GM18507 (cell line): ENCODE data around the gene TFCP2L1.

Experiments
- DNase-seq: peaks from one replicate; pipeline ENCODE4 v3.0.0; 2011; ENCODE audit warnings: low read depth; ENCODE audit not compliant: insufficient read length; ENCODE audit errors: extremely low spot score
- FAIRE-seq: peaks from 2 replicates; lab custom pipeline; 2011; peaks lifted over from hg19 to GRCh38; lab: Jason Lieb, UNC

The TFCP2L1 gene

DNA sequence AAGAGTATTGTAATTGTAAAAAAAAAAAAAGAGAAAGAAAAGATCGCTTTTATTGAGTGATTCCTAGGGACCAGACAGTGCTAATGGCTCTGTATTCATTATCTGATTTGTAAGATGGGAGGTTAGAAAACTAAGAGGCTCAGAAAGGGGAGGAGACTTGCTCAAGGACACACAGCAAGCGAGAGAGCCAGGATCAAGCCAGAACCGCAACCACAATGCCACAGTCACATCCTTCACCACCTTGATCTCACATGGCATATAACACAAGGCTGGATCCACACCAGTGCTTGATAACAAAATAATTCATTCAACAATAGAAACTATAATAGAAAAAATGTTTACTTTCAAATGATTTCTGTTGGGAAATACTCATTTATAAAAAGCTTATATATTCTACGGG lies 37.5 kb downstream of the TFCP2L1 start:
- DNase-seq (no peak), FAIRE-seq (no peak)

DNA sequence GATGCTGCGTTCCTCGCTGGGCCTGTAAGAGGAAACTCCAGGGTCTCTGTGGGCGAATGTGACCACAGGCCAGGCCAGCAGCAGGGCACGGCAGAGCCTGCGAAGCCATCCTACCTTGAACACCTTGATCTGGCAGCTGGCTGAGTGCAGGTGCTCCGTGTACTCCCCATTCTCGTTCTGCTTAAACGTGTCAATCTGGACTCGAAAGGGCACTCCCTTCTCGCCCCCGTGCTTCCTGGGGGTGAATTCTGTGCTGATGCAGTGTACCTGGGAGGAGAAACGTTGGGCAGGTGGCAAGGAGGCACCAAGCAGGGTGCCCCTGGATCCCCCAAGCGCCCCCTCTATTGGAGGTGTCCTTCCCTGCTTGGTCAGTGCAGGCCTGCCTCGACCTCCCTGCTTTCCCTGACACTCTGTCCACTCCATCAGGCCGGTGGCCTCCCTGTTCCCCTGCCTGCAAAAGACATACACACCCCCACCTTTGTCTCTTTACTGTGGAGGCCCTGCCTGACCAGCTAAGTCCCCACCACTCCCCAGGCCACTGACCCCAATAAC lies 38.2 kb downstream of the TFCP2L1 start:
- DNase-seq (no peak), FAIRE-seq (no peak)

DNA sequence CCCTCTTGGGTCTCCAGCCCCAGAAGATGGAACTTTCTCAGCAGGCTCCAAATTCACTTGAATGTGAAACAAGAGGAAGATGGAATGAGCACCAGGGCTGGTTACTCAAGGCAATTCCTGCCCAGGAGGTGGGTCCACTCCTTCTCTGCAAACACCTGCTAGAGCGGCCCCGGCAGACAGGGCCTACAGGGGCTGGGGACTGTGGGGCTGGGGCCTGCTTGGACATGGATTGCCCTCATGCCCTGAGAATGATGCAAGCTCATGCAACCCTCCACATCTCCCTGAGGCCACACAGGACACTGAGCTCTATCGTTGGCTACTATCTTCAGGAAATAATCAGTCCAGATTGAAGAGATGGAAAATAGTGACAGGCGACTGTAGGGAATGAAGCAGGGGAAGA lies 39.1 kb downstream of the TFCP2L1 start:
- DNase-seq (no peak), FAIRE-seq (no peak)

DNA sequence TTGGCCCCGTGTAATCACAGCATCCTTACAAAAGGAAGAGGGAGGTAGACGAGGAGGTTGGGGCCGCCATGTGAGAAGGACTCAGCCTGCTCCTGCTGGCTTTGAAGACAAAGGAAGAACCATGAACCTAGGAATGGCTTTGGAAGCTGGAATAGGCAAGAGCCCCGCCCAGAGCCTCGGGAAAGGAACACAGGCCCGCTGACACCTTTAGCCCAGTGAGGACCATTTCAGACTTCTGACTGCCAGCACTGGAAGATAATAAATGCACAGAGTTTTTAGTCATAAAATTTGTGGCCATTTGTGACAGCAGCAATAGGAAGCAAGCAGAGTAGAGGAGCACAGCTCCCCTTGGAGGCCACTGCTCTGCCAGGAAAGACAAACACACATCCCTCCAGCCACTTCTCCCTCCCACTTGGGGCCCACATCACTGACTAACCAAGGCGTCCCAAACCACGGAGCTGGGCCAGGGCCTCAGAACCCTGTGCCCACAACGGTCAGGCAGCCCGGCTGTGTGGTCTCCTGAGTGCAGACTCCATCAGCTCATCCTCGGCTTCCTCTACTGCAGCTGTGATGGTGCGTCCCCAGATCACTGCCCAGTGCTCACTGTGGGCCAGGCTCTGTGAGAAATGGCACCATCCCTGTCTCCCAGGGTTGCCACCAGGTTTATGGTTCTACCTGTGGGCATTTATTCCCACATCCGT lies 39.7 kb downstream of the TFCP2L1 start:
- FAIRE-seq (no peak), DNase-seq (no peak)

DNA sequence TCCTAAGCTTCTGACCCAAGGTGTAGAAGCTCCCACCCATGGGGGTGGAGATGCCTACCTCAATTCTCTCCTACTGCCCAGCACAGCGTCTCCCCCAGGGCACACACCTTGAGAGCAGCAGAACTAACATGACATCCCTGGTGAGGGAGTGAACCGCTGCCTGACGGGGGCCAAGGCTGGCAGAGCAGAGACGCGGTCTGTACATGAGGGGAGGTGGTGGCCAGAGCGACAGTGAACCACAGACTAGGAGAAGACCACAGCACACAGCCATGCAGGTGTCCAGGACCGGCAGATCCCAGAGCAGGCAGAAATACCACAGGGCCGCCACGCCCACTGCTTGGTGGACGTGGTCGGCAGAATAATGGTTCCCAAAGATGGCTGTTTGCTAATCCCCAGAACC lies 40.4 kb downstream of the TFCP2L1 start:
- FAIRE-seq (no peak), DNase-seq (no peak)

DNA sequence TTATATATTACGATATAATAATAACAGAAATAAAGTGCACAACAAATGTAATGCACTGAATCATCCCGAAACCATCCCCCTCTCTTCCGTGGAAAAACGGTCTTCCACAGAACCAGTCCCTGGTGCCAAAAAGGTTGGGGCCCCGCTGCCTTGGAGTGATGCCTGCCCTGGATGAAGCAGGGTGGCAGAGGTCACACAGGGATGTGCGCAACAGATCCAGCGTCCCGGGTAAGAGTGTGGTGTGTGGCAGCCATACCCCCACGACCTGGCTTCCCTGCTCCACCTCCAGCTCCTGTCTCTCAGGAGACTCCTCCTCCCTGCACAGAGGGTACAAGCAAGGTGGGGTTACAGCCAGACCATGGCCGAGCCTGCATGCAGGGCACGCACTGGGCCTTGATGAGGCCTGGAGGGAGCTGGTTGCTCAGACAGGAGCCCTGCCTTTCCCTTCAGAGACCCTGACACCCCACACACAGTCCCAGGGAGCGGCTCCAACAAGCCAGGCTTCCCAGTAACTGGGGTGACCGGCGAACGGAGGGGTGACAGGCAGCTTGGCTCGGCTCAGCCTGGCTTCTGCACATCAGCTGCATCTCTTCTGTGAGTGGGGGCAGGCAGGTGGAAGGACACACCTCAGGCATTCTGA lies 41.1 kb downstream of the TFCP2L1 start:
- no peak for FAIRE-seq
- DNase-seq: no peak

DNA sequence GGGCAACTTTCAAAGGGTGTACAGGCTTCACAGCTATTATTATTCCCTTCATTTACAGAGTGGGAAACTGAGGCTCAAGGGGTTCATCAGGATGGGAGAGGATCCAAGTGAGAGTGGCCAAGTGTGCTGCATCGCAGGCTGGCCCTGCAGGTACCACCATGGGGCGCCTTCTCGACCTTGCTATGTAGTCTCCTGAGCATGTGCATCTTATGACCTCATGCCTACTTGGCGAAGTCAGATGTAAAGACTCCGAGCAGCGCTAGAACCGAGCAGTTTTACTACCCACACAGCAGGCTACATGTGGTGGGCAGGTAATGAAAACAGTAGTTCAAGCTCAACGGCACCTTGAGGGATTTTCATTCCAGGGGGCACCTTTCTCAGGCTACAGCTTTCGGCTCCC lies 42.0 kb downstream of the TFCP2L1 start:
- no peak for DNase-seq
- no peak for FAIRE-seq

DNA sequence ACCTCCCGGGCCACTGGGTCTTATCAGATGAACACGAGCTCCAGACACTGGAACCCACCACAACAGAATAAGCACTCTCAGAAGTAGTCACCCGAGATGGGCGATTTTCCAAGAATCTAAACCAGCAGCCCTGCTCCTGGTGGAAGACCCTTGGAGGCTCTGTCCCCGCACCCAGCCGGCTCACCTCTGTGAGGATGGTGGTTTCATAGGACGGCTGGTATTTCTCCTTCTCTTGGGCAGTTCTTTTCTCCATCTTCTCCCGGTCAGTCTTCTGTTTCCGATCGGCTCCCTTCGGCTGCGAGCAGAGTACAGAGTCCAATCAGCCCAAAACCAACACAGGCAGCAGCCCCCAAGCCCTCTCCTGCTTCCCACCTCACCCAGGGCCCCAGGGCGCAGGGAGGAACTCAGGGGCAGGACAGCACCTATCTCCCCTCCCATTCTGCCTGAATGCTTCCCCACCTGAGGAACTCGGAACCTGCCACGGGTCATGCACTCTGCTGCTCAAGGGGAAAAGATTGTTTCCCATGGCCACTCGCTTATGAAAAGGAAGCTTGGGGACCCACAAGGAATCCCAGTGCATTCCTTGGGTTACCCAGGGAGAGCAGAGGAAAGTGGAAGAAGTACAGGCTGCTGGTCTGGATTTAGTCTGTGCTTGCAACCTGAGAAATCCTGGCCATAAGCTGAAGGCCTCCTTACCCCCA lies 42.7 kb downstream of the TFCP2L1 start:
- FAIRE-seq: no peak

DNA sequence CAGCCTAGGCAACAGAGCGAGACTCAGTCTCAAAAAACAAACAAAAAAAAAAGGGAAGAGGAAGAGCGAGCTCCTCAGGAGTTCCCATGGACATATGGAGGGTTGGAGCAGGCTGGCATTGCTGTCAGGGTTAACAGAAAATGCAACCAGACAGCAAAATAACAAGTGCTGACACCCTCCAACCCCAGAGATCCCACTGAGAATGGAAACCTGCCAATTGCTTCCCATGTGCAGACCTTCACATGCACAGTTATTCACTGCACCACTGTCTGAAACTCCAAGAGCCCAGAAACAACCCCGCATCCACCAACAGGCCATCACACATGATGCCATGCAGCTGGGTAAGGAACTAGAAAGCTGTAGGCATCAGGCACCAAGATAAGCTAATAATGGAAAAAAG lies 43.5 kb downstream of the TFCP2L1 start:
- DNase-seq: no peak
- FAIRE-seq: no peak

More for the DNA sequence above, 42.7 kb downstream of the TFCP2L1 start:
- no peak for DNase-seq

DNA sequence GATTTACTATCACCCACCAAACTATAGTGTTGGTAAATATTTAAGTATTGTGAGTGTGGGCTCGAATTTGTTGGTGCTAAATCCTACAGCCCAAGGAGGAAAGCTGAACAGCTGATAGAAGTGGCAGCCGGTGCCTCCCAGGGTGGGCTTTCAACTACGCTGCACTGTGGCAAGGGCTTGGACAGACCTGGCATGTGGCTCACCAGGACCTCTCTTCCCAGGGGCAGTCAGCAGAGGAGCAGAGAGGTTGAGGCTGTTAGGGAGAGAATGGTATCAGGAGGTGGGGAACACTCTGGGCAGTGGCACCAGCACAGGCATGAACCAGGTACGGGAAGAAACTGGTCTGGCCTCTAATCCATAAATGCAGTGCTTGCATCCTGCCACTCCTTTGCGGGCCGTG lies 44.6 kb downstream of the TFCP2L1 start:
- DNase-seq: no peak
- no peak for FAIRE-seq

DNA sequence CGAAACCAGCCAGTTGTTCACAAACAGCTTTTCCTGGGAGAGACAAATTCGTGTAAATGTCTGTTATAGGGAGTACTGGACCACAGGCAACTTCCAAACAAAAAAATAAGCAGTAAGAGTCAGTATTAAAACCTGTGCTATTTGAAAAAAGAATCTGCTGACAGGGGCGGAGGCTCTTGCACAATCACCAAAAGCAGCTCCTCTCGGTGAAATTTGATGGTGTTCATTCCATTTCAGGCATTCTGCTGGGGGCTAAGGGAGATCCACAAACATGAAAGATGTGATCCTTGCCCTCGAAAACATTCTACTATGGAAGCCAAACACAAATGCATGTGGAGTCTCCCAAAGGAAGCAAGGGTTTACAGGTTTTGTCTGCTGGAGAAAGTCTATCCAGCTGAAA lies 45.0 kb downstream of the TFCP2L1 start:
- DNase-seq (no peak), FAIRE-seq (no peak)

DNA sequence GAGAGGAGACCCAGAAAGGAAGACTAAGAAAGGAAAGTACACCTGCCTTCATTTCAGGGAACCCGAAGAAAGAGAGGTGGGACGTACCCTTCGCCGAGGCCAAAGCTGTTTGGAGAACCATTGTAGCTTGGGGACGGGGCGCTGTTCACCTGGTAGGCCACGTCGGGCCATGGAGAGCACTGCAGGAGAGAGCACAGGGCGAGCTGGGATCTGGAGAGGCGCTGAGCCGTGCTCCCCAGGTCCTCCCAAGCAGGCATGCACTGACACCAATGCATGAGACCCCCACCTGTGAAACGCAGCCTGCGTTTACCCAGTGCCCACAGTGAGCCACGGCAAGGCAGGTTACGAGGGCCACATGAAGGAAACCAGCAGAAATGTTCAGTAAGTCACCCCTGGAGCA lies 45.5 kb downstream of the TFCP2L1 start:
- no peak for DNase-seq
- FAIRE-seq: no peak

DNA sequence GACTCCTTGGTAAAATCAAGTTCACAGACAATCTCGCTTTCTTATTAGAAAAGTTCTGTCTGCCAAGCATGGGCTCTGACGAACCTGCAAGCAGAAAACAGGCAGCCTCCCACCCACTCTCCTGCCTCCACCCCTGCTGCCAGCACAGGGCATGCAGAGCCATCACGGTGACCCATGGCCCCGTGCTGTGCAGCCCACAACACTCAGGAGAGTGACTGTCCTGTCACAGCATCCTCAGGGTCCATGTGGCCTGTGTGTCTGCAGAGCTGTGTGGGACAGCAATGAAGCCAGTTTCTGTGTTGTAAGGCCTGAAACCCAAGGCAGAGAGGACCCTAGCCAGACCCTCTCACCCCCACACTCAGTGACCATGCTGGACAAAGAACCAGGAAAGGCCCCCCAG lies 46.2 kb downstream of the TFCP2L1 start:
- FAIRE-seq (no peak), DNase-seq (no peak)

DNA sequence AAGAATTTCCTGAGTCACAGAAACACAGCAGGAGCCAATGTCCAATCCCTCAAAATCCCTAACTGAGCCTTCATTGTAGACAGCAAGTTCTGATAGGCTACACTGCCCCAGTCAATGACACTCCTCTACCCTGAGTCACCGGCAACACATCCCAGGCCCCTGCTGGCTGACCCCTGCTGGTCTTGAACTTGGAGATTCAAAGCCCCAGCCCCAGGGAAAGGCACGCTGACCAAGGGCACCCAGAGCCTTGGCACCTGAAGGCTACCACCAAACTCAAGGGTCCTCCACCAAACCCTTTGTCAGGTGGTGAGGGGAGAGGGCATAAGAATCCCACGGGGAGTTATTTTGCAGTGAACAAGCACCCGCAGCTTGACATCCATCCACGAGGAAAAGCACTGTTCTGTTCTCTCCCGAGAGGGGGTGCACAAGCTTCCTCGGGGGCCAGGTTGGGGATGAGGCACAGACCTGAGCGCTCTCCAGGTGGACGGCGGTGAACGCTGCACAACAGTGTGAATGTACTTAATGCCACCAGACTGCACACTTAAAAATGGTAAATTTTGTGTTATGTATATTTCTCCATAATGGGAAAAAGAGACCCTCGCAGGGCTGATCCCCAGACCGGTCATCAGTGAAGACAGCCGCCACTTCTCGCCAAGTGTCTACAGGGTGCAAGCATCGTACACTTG lies 46.9 kb downstream of the TFCP2L1 start:
- no peak for FAIRE-seq
- no peak for DNase-seq

DNA sequence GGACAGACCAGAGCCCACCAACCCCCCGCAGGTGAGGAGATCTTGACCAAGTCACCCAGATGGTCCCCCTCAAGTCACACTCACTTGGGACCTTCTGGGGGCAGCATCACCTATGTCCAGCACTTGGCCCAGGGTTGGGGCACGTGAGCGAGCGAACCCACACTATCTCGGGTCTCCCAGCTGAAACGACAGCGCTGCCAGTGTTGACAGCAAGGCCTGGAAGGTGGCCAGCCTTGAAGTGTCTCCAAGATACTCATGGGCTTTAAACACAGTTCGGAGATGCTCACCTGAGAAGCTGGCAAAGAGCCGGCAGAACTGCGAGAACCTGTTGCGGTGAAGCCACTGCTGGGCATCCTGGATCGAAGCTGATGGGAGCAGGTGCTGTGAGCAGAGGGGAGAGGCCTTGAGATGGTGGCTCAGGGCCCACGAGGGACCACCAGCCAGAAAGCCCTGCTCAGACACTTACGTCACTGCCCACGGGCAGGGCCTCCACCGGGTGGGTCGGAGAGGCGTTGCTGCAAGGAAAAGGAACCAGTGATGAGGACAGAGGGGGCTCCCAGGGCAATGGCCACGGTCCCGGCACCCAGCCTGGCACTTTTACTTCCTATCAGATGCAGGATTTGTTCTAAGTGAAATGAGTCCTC lies 47.5 kb downstream of the TFCP2L1 start:
- DNase-seq: no peak
- no peak for FAIRE-seq

DNA sequence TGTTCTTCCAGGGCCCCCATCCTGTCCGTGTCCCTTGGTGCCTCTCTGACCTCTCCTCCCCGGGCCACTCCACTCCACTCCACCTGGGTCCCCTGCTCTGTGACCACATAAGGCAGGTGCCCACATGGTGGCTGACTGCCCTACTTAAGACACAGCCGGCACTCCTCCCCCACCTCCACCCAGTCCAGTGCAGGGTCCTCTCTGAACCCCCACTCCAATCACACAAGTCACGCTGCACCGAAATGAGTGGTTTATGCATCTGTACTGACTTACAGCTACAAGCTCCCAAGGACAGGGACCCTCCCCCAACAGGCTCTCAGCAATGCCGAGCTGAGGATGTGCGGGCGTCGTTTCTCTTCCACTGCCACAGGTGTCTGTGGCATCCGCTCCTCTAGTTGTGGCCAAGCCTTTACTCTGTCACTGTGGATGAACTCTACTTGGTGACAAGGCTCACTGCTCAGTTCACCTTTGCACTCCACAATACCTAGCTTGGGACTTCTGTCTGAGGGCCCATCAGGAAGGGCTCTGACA lies 48.3 kb downstream of the TFCP2L1 start:
- FAIRE-seq (no peak), DNase-seq (no peak)

DNA sequence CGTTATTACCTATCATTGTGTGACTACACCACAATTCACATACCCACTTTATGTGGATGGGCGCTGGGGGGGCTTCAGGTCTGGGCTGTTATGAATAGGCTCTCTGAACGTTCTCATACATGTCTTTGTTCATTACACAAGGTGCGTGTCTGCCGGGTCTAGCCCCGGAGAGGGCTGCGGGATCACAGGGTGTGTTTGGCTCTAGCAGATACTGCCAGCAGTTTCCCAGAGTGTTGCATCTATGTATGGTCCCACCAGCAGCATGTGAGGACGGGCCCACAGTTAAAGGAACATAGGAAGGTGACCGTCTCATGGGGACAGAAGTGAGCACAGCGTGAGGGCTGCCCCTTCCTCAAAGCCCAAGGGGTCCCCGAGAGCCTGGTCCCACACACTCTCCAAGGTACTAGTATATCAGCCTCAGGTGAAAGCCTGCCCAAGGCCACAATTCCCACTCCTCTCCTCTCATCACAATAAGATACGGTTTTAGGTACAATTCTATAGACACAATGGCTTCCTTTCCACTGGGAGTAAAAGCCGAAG lies 48.8 kb downstream of the TFCP2L1 start:
- DNase-seq (no peak), FAIRE-seq (no peak)

DNA sequence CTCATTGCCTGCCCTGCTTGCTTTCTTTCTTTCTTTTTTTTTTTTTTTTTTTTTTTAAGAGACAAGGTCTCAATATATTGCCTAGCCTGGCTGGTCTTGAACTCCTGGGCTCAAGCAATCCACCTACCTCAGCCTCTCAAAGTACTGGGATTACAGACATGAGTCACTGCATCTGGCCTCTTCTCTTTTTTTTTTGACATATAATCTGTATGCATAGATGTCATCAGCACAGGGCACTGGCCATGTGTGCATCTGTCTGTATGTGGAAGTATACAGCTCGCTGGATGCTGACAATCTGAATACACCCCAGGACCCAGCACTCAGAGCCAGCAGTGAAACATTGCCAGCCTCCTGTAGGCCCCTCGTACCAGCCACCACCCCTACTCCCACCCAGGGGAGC lies 49.5 kb downstream of the TFCP2L1 start:
- no peak for DNase-seq
- no peak for FAIRE-seq

DNA sequence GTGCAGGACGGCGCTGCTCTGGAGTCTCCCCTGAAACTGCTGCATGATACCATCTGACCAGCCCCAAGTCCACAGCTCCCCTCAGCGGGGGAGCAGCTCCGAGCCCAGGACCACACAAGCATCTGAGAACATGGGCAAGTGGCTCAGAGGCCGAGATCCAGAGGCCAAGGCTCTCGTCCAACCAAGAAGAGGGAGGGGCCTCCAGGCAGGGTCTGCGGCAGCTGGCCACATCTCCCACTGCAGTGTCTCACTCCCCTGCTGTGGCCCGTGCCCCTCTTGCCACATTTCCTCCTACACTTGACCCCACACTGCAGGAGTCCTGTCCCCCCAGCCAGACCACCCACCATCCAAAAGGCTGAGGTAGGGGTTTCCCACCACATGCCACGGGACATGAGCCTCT lies 50.2 kb downstream of the TFCP2L1 start:
- DNase-seq (no peak), FAIRE-seq (no peak)
